Measurements from ENCODE around the gene RIBC1. TPM values are rescaled to one million over a fixed set of nuclear protein-coding genes. Genes with fewer than 3 reads are reported as not detected.

RIBC1 gene
- total RNA-seq, 4 donors from 2014 or later: 0.65 to 1.1 (median 0.94) TPM

GRCh38 chrX:53441531-53442321 is 19.1 kb downstream of the RIBC1 start:
- intact Hi-C loops (cut with DNase I; ENCODE audit: low total_unique reads): no loop called here
- peak; percentile 34 to 93 for DNase-seq (ENCODE audit: low spot score in 2 of 2)
- TF ChIP-seq CTCF (IDR thresholded peaks at IDR 0.05): no peak
- no peak for TF ChIP-seq POLR2A (IDR thresholded peaks at IDR 0.05)
- WGBS, 2 donors: 8 to 29% methylated on average over 10 to 30 of the region's 44 CpGs
- H3K4me3 ChIP-seq (ENCODE audit: low read depth, poor library complexity, severe bottlenecking): no peak overlapping the region

GRCh38 chrX:53442322-53442631 is 19.6 kb downstream of the RIBC1 start:
- TF ChIP-seq CTCF (IDR thresholded peaks at IDR 0.05) (no peak), POLR2A (IDR thresholded peaks at IDR 0.05) (no peak)
- 44 to 80% methylated on average over 1 of the region's 1 CpG for WGBS, 2 donors
- intact Hi-C loops (cut with DNase I; ENCODE audit: low total_unique reads): no loop called here
- no peak for DNase-seq (ENCODE audit: low spot score in 2 of 2)
- no peak overlapping the region for H3K4me3 ChIP-seq (ENCODE audit: low read depth, poor library complexity, severe bottlenecking)

- no peak overlapping the region for H3K4me3 ChIP-seq (ENCODE audit: low read depth, poor library complexity, severe bottlenecking)
- no peak for TF ChIP-seq POLR2A (IDR thresholded peaks at IDR 0.05)
- no peak for TF ChIP-seq CTCF (IDR thresholded peaks at IDR 0.05)
- 19 to 55% methylated on average over 5 to 6 of the region's 6 CpGs for WGBS, 2 donors
- intact Hi-C loops (cut with DNase I; ENCODE audit: low total_unique reads): no loop called here
- DNase-seq (ENCODE audit: low spot score in 2 of 2): no peak
Observed at GRCh38 chrX:53445977-53446376, 23.3 kb downstream of the RIBC1 start.

- DNase-seq (ENCODE audit: low spot score in 2 of 2): no peak
- no peak for TF ChIP-seq POLR2A (IDR thresholded peaks at IDR 0.05)
- no peak for TF ChIP-seq CTCF (IDR thresholded peaks at IDR 0.05)
- intact Hi-C loops (cut with DNase I; ENCODE audit: low total_unique reads): no loop called here
- WGBS, 2 donors: 88 to 96% methylated on average over 2 of the region's 2 CpGs
- H3K4me3 ChIP-seq (ENCODE audit: low read depth, poor library complexity, severe bottlenecking): no peak overlapping the region
Observed at GRCh38 chrX:53447441-53447840, 24.8 kb downstream of the RIBC1 start.

- WGBS, 2 donors: 86 to 87% methylated on average over 3 of the region's 3 CpGs
- TF ChIP-seq CTCF (IDR thresholded peaks at IDR 0.05) (no peak), POLR2A (IDR thresholded peaks at IDR 0.05) (no peak)
- intact Hi-C loops (cut with DNase I; ENCODE audit: low total_unique reads): no loop called here
- no peak for DNase-seq (ENCODE audit: low spot score in 2 of 2)
- H3K4me3 ChIP-seq (ENCODE audit: low read depth, poor library complexity, severe bottlenecking): no peak overlapping the region
Observed at GRCh38 chrX:53449632-53450031, 27.0 kb downstream of the RIBC1 start.

GRCh38 chrX:53452812-53453211 is 30.1 kb downstream of the RIBC1 start:
- no peak for DNase-seq (ENCODE audit: low spot score in 2 of 2)
- no peak for TF ChIP-seq POLR2A (IDR thresholded peaks at IDR 0.05)
- intact Hi-C loops (cut with DNase I; ENCODE audit: low total_unique reads): no loop called here
- no peak overlapping the region for H3K4me3 ChIP-seq (ENCODE audit: low read depth, poor library complexity, severe bottlenecking)

Measured in lower leg skin (tissue), 4 donors.